Hepatocyte (in vitro differentiated cells): ENCODE measurements around the gene RAB37. TPM values are rescaled to one million over a fixed set of nuclear protein-coding genes. Genes with fewer than 3 reads are reported as not detected.

Experiments
- DNase-seq: peaks from one replicate; pipeline ENCODE4 v3.0.0-alpha.2; 2016; ENCODE audit warnings: low spot score
- H2AFZ ChIP-seq: fragments of 200-600 bp; sonication (generic); 2 replicates; pipeline ENCODE4 v1.6.0; 2016; ENCODE audit warnings: antibody characterized with exemption, mild to moderate bottlenecking
- H3K27ac ChIP-seq: fragments of 200-600 bp; sonication (generic); 2 replicates; pipeline ENCODE4 v1.5.1; 2016; ENCODE audit warnings: mild to moderate bottlenecking
- H3K27me3 ChIP-seq: fragments of 200-600 bp; sonication (generic); 2 replicates; pipeline ENCODE4 v1.6.1; 2016
- H3K36me3 ChIP-seq: fragments of 200-600 bp; sonication (generic); replicated peaks from 2 replicates; pipeline ENCODE4 v1.5.1; 2016; ENCODE audit warnings: low read depth; ENCODE audit not compliant: insufficient read depth
- H3K4me1 ChIP-seq: fragments of 200-600 bp; sonication (generic); 2 replicates; pipeline ENCODE4 v1.5.1; 2016; ENCODE audit warnings: mild to moderate bottlenecking, moderate library complexity; ENCODE audit not compliant: insufficient read depth
- H3K4me2 ChIP-seq: fragments of 200-600 bp; sonication (generic); 2 replicates; pipeline ENCODE4 v1.6.0; 2016
- H3K4me3 ChIP-seq: fragments of 200-600 bp; sonication (generic); 2 replicates; pipeline ENCODE4 v1.5.1; 2016; ENCODE audit warnings: mild to moderate bottlenecking
- H3K79me2 ChIP-seq: fragments of 200-600 bp; sonication (generic); 2 replicates; pipeline ENCODE4 v1.6.0; 2017; ENCODE audit warnings: mild to moderate bottlenecking
- H3K9me2 ChIP-seq: fragments of 200-600 bp; sonication (generic); replicated peaks from 2 replicates; pipeline ENCODE4 v1.6.0; 2017; ENCODE audit warnings: mild to moderate bottlenecking; ENCODE audit not compliant: insufficient read depth
- H3K9me3 ChIP-seq: fragments of 200-600 bp; sonication (generic); 2 replicates; pipeline ENCODE4 v1.5.1; 2016; ENCODE audit warnings: low read depth, mild to moderate bottlenecking
- H4K20me1 ChIP-seq: fragments of 200-600 bp; sonication (generic); 2 replicates; pipeline ENCODE4 v1.6.0; 2016; ENCODE audit warnings: mild to moderate bottlenecking; ENCODE audit not compliant: insufficient read depth, poor library complexity, severe bottlenecking
- CTCF ChIP-seq: fragments of 200-600 bp; sonication (generic); IDR thresholded peaks from 2 replicates; pipeline ENCODE4 v1.5.1; 2016; ENCODE audit warnings: antibody characterized with exemption, mild to moderate bottlenecking; ENCODE audit not compliant: poor library complexity
- EZH2 ChIP-seq: fragments of 200-600 bp; sonication (generic); IDR thresholded peaks from 2 replicates; pipeline ENCODE4 v1.6.1; 2016; ENCODE audit warnings: antibody characterized with exemption, mild to moderate bottlenecking, borderline replicate concordance
- EZH2phosphoT487 ChIP-seq: fragments of 200-600 bp; sonication (generic); IDR thresholded peaks from one replicate; pipeline ENCODE4 v1.6.1; 2018; ENCODE audit warnings: antibody characterized with exemption, mild to moderate bottlenecking, low read depth, moderate library complexity; ENCODE audit not compliant: unreplicated experiment, severe bottlenecking
- WGBS: methylation state at CpG from one replicate; pipeline ENCODE4 v1.1.6; 2016; ENCODE audit warnings: low lambda C conversion rate; ENCODE audit errors: missing lambda C conversion rate; 5-methylcytosine and 5-hydroxymethylcytosine counted together
- polyA plus RNA-seq: library from polyadenylated mRNA; unstranded; fragments of >200 nt; fragmentation: Nextera tagmentation; extraction: Ambion mirVana; gene quantifications from 2 replicates; pipeline ENCODE4 v1.2.1, GENCODE V29; 2016
- total RNA-seq: library from RNA; depleted of rRNA; stranded (reverse); fragments of >200 nt; gene quantifications from 2 replicates; pipeline ENCODE4 v1.2.3, GENCODE V29; 2014

Gene RAB37
- total and polyA plus RNA-seq, 2 experiments from 2014 or later, result 6.1 to 7.0 TPM

- no peak overlapping the region for H3K27ac ChIP-seq
- DNase-seq, result no peak
- no peaks in the 10 kb centered on the region for H3K27me3 ChIP-seq
- no peak overlapping the region for H2AFZ ChIP-seq
- TF ChIP-seq EZH2phosphoT487 (no peak), CTCF (no peak), EZH2 (no peak)
- H3K79me2 ChIP-seq, result no peaks in the 10 kb centered on the region
- WGBS, result 57% methylated on average over 4 of the region's 4 CpGs
- no peaks in the 10 kb centered on the region for H3K9me3 ChIP-seq
- no peaks in the 10 kb centered on the region for H3K9me2 ChIP-seq
- no peaks in the 10 kb centered on the region for H4K20me1 ChIP-seq
- H3K4me2 ChIP-seq, result no peak overlapping the region
- no peak overlapping the region for H3K4me3 ChIP-seq
- no peaks in the 10 kb centered on the region for H3K36me3 ChIP-seq
- H3K4me1 ChIP-seq, result no peaks in the 10 kb centered on the region
Observed at GRCh38 chr17:74722782-74723181, 14.3 kb upstream of the RAB37 start.

- no peak overlapping the region for H3K27ac ChIP-seq
- H3K27me3 ChIP-seq, result no peaks in the 10 kb centered on the region
- WGBS, result 77% methylated on average over 5 of the region's 5 CpGs
- no peaks in the 10 kb centered on the region for H3K4me1 ChIP-seq
- H3K4me2 ChIP-seq, result no peak overlapping the region
- no peak overlapping the region for H3K4me3 ChIP-seq
- H3K9me2 ChIP-seq, result no peaks in the 10 kb centered on the region
- no peaks in the 10 kb centered on the region for H3K79me2 ChIP-seq
- TF ChIP-seq EZH2phosphoT487, result no peak
- no peaks in the 10 kb centered on the region for H3K36me3 ChIP-seq
- H4K20me1 ChIP-seq, result no peaks in the 10 kb centered on the region
- H3K9me3 ChIP-seq, result no peaks in the 10 kb centered on the region
- no peak overlapping the region for H2AFZ ChIP-seq
- DNase-seq, result no peak
Observed at GRCh38 chr17:74723891-74724290, 13.2 kb upstream of the RAB37 start.

- Histone ChIP-seq H3K9me3 (no peaks in the 10 kb centered on the region), H4K20me1 (no peaks in the 10 kb centered on the region), H3K9me2 (no peaks in the 10 kb centered on the region), H3K4me1 (no peaks in the 10 kb centered on the region), H3K27me3 (no peaks in the 10 kb centered on the region), H3K36me3 (no peaks in the 10 kb centered on the region), H3K27ac (no peak overlapping the region), H3K4me2 (no peak overlapping the region), H3K4me3 (no peak overlapping the region), H2AFZ (no peak overlapping the region), H3K79me2 (no peaks in the 10 kb centered on the region)
- TF ChIP-seq CTCF (no peak), EZH2 (no peak), EZH2phosphoT487 (no peak)
- 89% methylated on average over 3 of the region's 3 CpGs for WGBS
- no peak for DNase-seq
Observed at GRCh38 chr17:74725111-74725510, 11.9 kb upstream of the RAB37 start.

GRCh38 chr17:74728033-74728701, 8.9 kb upstream of the RAB37 start:
- WGBS, result 96% methylated on average over 3 of the region's 3 CpGs

More at GRCh38 chr17:74728033-74728701, 8.9 kb upstream of the RAB37 start:
- H3K79me2 ChIP-seq, result no peaks in the 10 kb centered on the region
- no peaks in the 10 kb centered on the region for H3K4me1 ChIP-seq
- no peaks in the 10 kb centered on the region for H3K9me3 ChIP-seq
- H3K36me3 ChIP-seq, result no peaks in the 10 kb centered on the region
- no peak for DNase-seq
- H3K27me3 ChIP-seq, result no peaks in the 10 kb centered on the region
- no peak overlapping the region for H3K4me2 ChIP-seq
- H3K9me2 ChIP-seq, result no peaks in the 10 kb centered on the region
- H4K20me1 ChIP-seq, result no peaks in the 10 kb centered on the region
- H3K27ac ChIP-seq, result no peak overlapping the region
- TF ChIP-seq EZH2phosphoT487, result no peak
- TF ChIP-seq EZH2, result no peak
- TF ChIP-seq CTCF, result no peak
- H3K4me3 ChIP-seq, result no peak overlapping the region
- H2AFZ ChIP-seq, result no peak overlapping the region
